ENCODE measurements around the gene ZNF500.

The ZNF500 gene

DNA sequence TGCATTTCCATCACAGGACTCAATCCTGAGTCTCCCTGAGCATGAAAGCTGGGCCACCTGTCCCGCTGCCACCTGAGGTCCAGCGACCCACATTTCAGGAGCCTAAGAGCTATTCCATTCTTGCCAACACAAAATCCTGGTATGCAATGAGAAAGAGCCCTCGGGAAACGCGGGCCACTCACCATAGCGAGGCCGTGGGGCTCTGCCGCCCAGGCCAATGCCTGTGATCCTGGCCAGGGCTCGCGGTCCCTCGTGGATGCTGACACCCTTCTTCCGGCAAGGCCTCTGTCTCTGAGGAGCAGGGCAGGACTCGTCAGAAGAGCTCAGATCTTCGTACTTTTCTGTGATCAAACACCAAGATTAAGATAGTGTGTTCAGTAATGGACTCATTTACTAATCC, 62.0 kb downstream of the ZNF500 start:
- DNase-seq (ENCODE audit: low spot score), result no peak

DNA sequence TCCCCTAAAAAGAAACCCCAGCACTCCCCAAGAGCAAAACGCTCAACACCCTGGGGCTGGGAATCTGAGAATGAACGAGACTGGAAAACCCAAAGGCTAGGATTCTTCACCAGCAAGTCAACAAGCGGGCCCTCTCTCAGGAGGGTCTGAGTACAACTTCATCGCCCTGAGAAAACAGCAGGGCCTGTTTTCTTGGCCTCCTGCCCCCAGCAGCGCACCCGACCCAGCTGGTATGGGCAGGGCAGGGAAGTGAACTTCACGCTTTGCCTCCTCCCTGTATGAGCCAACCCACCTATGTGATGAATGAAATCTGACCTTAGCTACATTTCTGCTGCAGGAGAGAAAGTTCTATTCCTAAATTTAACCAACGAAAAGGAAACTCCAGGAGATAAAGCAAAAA, 62.5 kb downstream of the ZNF500 start:
- DNase-seq (ENCODE audit: low spot score), result no peak

DNA sequence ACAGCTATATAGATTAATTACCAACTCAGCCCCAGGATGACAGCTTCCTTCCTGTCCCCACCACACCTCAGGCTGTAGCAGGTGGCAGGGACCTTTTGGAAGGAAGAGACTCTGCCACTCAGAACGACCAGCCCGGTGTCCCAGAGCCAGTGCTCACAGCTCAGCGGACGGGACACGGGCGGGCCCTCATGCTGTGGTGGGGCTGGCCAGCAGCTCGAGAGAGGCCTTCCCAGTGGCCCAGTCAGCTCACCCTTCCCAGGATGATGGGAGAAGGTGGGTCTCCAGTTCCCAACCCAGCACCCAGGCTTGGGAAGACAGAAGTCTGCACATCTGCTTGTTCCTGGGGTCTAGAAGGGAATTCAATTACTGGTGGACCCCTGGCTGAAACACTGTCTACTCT, 63.1 kb downstream of the ZNF500 start:
- no peak for DNase-seq (ENCODE audit: low spot score)

DNA sequence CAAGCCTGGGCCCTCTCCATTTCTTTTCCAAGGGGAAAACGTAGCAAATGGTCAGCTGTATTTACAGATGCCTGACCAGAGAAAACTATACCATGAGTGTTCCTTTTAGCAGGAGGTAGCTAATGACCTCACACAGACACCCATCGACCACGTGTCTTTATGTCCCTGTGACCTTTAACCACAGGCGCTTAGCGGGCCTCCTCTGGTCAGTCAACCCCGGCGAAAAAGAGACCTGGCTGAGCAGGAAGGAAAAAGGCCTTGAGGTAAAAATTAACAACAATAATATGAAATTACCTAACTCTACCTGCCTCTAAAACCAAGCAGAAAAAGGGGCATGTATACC, 64.5 kb downstream of the ZNF500 start:
- DNase-seq (ENCODE audit: low spot score), result no peak

DNA sequence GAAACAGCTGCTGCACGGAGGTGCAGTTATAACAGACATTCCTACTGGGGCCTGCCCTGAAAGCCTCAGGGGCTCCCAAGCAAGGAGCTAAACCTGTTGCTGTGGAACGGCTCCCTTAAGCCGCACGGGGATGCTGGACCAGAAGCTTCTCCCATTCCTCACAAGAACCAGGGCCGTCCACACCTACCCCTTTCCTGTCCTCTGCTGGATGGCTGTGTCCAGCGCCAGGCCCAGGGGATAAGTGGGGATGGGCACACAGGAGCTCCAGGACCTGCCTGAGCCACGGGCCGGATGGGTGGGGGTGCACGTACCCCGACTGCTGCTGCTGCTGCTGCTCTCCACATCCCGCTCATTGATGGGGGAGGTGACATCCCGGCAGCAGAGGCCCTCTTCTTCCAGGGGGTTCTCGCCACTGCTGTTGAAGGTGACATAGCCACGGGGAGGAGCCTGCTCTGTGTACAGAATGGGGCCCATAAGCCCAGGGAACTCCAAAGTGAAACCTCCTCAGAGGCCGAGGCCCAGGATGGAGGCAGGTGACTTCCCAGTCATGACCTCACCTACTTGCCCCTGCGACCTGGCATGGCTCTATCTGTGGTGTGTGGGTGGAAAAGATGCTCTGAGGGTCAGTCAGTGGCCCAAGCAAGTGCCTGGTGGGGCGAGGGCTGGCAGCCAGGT, 65.0 kb downstream of the ZNF500 start:
- no peak for DNase-seq (ENCODE audit: low spot score)

DNA sequence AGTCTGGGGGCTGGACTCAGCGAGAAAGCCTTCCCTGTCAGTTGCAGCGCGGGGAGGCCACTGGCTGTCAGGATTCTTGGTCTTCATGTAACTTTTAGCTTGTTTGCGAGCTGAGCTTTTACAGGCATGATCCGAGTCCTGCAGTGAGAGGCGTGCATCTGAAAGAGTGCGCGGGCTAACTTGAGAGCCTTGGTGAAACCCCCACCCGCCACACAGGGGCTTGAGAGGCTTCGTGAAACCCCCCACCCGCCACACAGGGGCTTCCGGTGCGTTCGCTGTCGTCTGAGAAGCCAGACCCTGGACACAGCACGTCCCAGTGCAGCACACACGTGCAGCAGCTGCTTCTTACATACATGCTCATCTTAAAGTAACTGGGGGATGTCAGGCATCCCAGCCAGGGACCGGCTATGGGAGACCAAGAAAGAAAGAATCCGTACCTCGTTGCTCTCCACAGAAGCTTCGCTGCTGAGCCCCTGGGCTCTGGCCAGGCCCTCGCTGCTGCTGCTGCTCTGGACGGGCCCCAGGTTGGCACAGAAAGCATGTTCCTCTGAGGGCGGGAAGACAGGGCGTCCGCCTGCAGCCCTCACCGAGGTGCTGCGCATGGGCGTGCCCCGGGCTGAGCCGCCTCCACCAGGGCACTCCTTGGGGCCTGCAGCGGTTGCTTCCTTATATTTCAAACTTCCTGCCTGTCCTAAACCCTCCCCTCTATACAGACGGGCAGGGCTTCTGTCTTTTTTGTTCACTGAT, 65.8 kb downstream of the ZNF500 start:
- DNase-seq (ENCODE audit: low spot score), result no peak

DNA sequence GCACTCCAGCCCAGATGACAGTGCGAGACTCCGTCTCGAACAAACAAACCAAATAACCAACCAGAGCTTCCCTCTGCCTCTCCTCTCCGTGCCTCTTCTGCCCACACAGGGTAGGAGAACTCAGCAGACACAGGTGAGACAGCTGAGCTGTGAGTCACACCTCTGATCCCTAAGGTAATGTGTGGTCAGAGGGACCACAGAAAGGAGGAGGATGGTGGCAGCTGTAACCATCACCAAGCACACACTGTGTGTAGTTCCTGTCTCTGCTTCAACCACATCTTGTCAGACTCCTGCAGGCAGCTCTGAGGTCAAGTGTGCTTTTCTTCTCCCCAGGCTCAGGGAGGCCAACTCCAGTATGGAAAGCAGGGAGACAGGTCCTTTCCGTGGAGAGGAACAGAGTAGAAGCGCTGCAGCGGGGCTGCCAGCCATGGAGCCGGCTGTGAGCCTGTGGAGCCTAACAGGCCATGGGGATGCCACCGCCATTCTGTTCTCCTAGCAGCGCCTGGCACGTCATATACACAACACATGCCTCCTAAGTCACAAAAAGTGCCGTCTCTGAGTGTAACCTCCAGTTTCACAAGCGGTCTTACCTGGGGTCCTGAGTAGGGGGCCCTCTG, 66.5 kb downstream of the ZNF500 start:
- DNase-seq (ENCODE audit: low spot score), result peak; percentile 58

DNA sequence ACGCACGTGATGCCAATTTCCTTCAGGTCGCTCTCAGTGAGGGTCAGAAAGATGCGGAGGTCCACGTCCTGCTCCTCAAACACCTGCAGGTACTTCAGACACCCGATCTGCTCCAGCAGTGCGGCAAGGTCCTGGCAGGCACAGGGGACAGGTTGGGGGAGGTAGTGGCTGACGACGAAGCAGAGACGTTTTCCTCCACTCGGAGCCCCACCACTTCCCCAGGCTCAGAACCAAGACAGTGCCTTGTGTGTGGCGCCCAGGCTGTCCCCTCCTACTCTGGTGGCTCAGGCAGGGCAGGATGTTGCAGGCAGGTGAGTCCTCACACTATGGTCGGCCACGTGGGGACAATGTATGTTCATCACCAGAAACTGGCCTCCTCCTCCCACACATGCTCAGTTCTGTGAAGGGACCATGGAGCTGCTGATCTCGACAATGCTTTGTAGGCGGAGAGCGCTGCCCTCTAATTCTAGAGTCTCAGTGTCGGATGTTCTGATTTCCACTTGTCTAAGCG, 67.9 kb downstream of the ZNF500 start:
- DNase-seq (ENCODE audit: low spot score), result no peak

DNA sequence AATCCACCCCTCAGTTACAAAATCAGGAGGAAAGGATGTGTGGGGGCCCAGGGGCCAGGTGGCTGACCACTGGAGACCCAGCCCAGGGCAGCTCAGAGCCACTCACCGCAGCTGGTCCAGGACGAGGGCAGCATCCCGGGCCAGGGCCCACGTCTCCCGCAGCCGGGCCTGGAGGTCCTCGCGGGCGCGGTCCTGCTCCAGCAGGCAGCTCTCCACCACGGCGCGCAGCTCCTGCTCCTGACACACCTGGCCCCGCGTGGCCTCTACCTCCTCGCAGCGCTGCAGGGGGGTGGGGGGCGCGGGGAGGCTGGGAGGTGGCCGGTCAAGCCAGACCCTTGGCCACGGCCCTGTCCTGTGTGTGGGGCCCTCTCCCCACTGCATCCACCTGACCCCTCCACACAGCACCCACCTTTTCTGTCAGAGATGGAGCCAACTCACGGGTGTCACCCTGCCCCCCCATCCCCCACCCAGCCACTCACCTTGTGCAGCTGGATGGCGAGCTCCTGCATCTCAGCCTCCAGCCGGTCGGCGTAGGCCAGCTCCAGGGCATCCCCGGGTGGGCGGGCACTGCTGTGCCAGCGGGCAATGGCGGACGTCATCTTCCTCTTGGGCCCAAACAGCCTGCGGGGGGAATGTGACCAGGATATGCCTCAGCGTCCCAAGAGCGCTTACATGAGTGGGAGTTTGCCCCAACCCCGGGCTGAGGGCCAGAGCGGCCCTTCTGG, 68.5 kb downstream of the ZNF500 start:
- no peak for DNase-seq (ENCODE audit: low spot score)
